Keratinocyte (primary cell): ENCODE data around the gene NACAD.

Experiments
- CTCF ChIP-seq, 3 experiments: IDR thresholded peaks in 1 of 3; conservative IDR thresholded peaks in 1 of 3; optimal IDR thresholded peaks in 1 of 3; 2 replicates in 2 of 3; 3 replicates in 1 of 3; pipeline versions ENCODE3 to v1.5.1; 2011; ENCODE audit warnings: low read length in 3 of 3, mild to moderate bottlenecking in 3 of 3, moderate library complexity in 2 of 3, control low read depth in 1 of 3, inconsistent platforms in 1 of 3; ENCODE audit not compliant: insufficient read depth in 2 of 3; ENCODE audit errors: extremely low read depth in 1 of 3
- EZH2 ChIP-seq: IDR thresholded peaks from one replicate; pipeline ENCODE4 v1.6.1; 2012; ENCODE audit warnings: inconsistent platforms, mild to moderate bottlenecking, low read length, moderate library complexity

DNA sequence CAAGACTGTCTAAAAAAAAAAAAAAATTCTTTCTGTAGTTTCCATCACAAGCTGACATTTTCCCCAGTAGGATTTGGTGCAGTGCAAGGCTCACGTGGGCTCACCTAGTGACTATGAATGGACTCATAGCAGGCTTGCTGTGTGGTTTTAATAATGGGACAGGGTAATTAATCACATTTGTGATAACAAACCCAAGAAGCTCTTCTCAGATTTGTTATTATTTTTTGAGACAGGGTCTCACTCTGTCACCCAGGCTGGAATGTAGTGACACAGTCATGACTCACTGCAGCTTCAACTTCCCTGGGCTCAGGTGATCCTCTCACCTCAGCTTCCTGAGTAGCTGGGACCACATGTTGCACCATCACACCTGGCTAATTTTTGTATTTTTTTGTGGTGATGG is 40.0 kb downstream of the NACAD start:
- TF ChIP-seq CTCF (optimal IDR thresholded peaks at IDR 0.05 in 1 of 3, IDR thresholded peaks at IDR 0.05 in 1 of 3, conservative IDR thresholded peaks at IDR 0.05 in 1 of 3; ENCODE audit: extremely low read depth in 1 of 3, insufficient read depth in 2 of 3, low read length in 3 of 3) (no peak), EZH2 (no peak)
